HCT116 (cell line): ENCODE measurements around the gene LRRC56. TPM values are rescaled to one million over a fixed set of nuclear protein-coding genes. Genes with fewer than 3 reads are reported as not detected.

Source experiments
- ATAC-seq: fragments of 200-7000 bp; cut with Tn5 transposase; 2 replicates; pipeline ENCODE4 v1.9.1; 2020; ENCODE audit warnings: mild to moderate bottlenecking, moderate library complexity
- BruUV-seq: library from RNA; stranded (reverse); fragments of 400-500 nt; replicated peaks from 2 replicates; lab custom pipeline; 2021; lab: Mats Ljungman, UMichigan
- CTCF ChIA-PET: fragments of 300-600 bp; sonication (Branson Sonifier 250); formaldehyde crosslinking; loops from one replicate; lab custom pipeline; 2021; ENCODE audit warnings: antibody characterized with exemption; lab: Charles Lee
- POLR2A ChIA-PET: fragments of 300-600, 350-600 bp; sonication (Branson Sonifier 250); formaldehyde crosslinking; loops from one replicate; lab custom pipeline; 2021; ENCODE audit warnings: antibody characterized with exemption; lab: Charles Lee
- RAD21 ChIA-PET, 2 experiments: fragments of 300-600 bp; sonication (Branson Sonifier 250); formaldehyde crosslinking; loops; one replicate each; lab custom pipeline; 2023; ENCODE audit warnings: low total read pairs in 2 of 2; ENCODE audit not compliant: uncharacterized antibody in 2 of 2, unreplicated experiment in 2 of 2, low non-redundant PET in 1 of 2; lab: Charles Lee
- DNase-seq: peaks from one replicate; pipeline ENCODE4 v3.0.0-alpha.2; 2010; ENCODE audit warnings: low read depth, low spot score
- H2AFZ ChIP-seq: fragments of 200-600 bp; shearing (Covaris generic), sonication (generic); 2 replicates; pipeline ENCODE4 v1.6.1; 2017; ENCODE audit warnings: low read depth, mixed run types, mixed read lengths, antibody characterized with exemption, low read length; ENCODE audit not compliant: poor library complexity, severe bottlenecking
- H3K27ac ChIP-seq: 2 replicates; pipeline ENCODE4 v1.5.1; 2012; ENCODE audit warnings: low read depth, low read length
- H3K27me3 ChIP-seq: fragments of 200-600 bp; sonication (generic); 2 replicates; pipeline ENCODE4 v1.6.1; 2016; ENCODE audit warnings: mixed run types, low read length, mixed read lengths; ENCODE audit not compliant: insufficient read depth
- H3K36me3 ChIP-seq, 2 experiments: fragments of 200-500 bp in 1 of 2; fragments of 200-600 bp in 1 of 2; sonication (Bioruptor generic) in 1 of 2; sonication (generic) in 1 of 2; 2 replicates each; pipeline versions ENCODE4 v1.5.1 to v1.6.1; 2014 to 2016; ENCODE audit warnings: low read length in 2 of 2, inconsistent platforms in 1 of 2, mixed read lengths in 1 of 2, mixed run types in 1 of 2; ENCODE audit not compliant: insufficient read depth in 2 of 2, control insufficient read depth in 1 of 2
- H3K4me1 ChIP-seq, 2 experiments: fragments of 200-600 bp in 1 of 2; sonication (generic) in 1 of 2; 2 replicates each; pipeline versions ENCODE4 v1.5.1 to v1.6.1; 2012 to 2017; ENCODE audit warnings: low read length in 2 of 2, inconsistent platforms in 1 of 2, mild to moderate bottlenecking in 1 of 2, mixed read lengths in 1 of 2, mixed run types in 1 of 2, moderate library complexity in 1 of 2; ENCODE audit not compliant: insufficient read depth in 2 of 2, control insufficient read depth in 1 of 2
- H3K4me2 ChIP-seq: fragments of 200-600 bp; sonication (generic); 2 replicates; pipeline ENCODE4 v1.6.1; 2017; ENCODE audit warnings: mixed run types, low read length, mixed read lengths
- H3K4me3 ChIP-seq, 2 experiments: fragments of 200-600 bp in 1 of 2; sonication (generic) in 1 of 2; replicated peaks in 1 of 2; 2 replicates each; pipeline ENCODE4 v1.5.1; 2011 to 2016; ENCODE audit warnings: low read length in 2 of 2, control low read depth in 1 of 2, low read depth in 1 of 2, mild to moderate bottlenecking in 1 of 2, mixed read lengths in 1 of 2, mixed run types in 1 of 2
- H3K79me2 ChIP-seq: fragments of 200-600 bp; sonication (generic); 2 replicates; pipeline ENCODE4 v1.6.1; 2017; ENCODE audit warnings: mild to moderate bottlenecking, mixed run types, low read length, moderate library complexity, mixed read lengths; ENCODE audit not compliant: insufficient read depth
- H3K9ac ChIP-seq: fragments of 200-600 bp; sonication (generic); 2 replicates; pipeline ENCODE4 v1.6.1; 2016; ENCODE audit warnings: low read length, mixed read lengths
- H3K9me2 ChIP-seq: fragments of 200-600 bp; sonication (generic), shearing (Covaris generic); 2 replicates; pipeline ENCODE4 v1.6.1; 2017; ENCODE audit warnings: mixed run types, mild to moderate bottlenecking, moderate library complexity; ENCODE audit not compliant: insufficient read depth
- H3K9me3 ChIP-seq, 2 experiments: fragments of 200-500 bp in 1 of 2; fragments of 200-600 bp in 1 of 2; sonication (Bioruptor generic) in 1 of 2; sonication (generic) in 1 of 2; 2 replicates each; pipeline ENCODE4 v1.6.1; 2014 to 2017; ENCODE audit warnings: low read length in 2 of 2, mixed read lengths in 2 of 2, inconsistent platforms in 1 of 2, low read depth in 1 of 2, mild to moderate bottlenecking in 1 of 2, mixed run types in 1 of 2, moderate library complexity in 1 of 2; ENCODE audit not compliant: control insufficient read depth in 1 of 2, insufficient read depth in 1 of 2
- H4K20me1 ChIP-seq: fragments of 200-600 bp; sonication (generic), shearing (Covaris generic); 2 replicates; pipeline ENCODE4 v1.6.1; 2017; ENCODE audit warnings: mixed run types, mild to moderate bottlenecking, moderate library complexity; ENCODE audit not compliant: insufficient read depth
- ATF3 ChIP-seq: IDR thresholded peaks from 2 replicates; pipeline ENCODE4 v1.6.1; 2012
- CEBPB ChIP-seq: IDR thresholded peaks from 2 replicates; pipeline ENCODE4 v1.6.1; 2012; ENCODE audit warnings: low read depth
- CTCF ChIP-seq, 3 experiments: fragments of 200-600 bp in 1 of 3; sonication (generic) in 1 of 3; IDR thresholded peaks in 2 of 3; conservative IDR thresholded peaks in 1 of 3; 2 replicates each; pipeline ENCODE4 v1.5.1; 2012 to 2017; ENCODE audit warnings: low read depth in 2 of 3, low read length in 2 of 3, antibody characterized with exemption in 1 of 3, borderline replicate concordance in 1 of 3, control low read depth in 1 of 3, mild to moderate bottlenecking in 1 of 3, mixed read lengths in 1 of 3, mixed run types in 1 of 3, moderate library complexity in 1 of 3; ENCODE audit not compliant: insufficient read depth in 1 of 3
- EZH2 ChIP-seq: fragments of 200-600 bp; sonication (generic); IDR thresholded peaks from 2 replicates; pipeline ENCODE4 v1.6.1; 2017; ENCODE audit warnings: antibody characterized with exemption, mixed run types
- EZH2phosphoT487 ChIP-seq: fragments of 200-600 bp; IDR thresholded peaks from 2 replicates; pipeline ENCODE4 v1.6.1; 2018; ENCODE audit warnings: antibody characterized with exemption, borderline replicate concordance
- JUND ChIP-seq: IDR thresholded peaks from 2 replicates; pipeline ENCODE4 v1.6.1; 2012
- MAX ChIP-seq: IDR thresholded peaks from 2 replicates; pipeline ENCODE4 v1.6.1; 2012
- POLR2A ChIP-seq: IDR thresholded peaks from 2 replicates; pipeline ENCODE4 v1.7.0; 2011; ENCODE audit warnings: borderline replicate concordance; ENCODE audit not compliant: insufficient read depth, insufficient read length; ENCODE audit errors: extremely low read depth
- POLR2AphosphoS5 ChIP-seq: IDR thresholded peaks from 2 replicates; pipeline ENCODE4 v1.6.1; 2011; ENCODE audit warnings: mild to moderate bottlenecking, low read depth, low read length, moderate library complexity
- REST ChIP-seq: IDR thresholded peaks from 2 replicates; pipeline ENCODE4 v1.6.1; 2012; ENCODE audit warnings: low read depth
- SIN3A ChIP-seq: IDR thresholded peaks from 2 replicates; pipeline ENCODE4 v1.6.1; 2012; ENCODE audit warnings: low read depth
- SP1 ChIP-seq: IDR thresholded peaks from 2 replicates; pipeline ENCODE4 v1.6.1; 2012; ENCODE audit warnings: low read depth
- SRF ChIP-seq: IDR thresholded peaks from 2 replicates; pipeline ENCODE4 v1.6.1; 2012; ENCODE audit warnings: low read depth
- YY1 ChIP-seq: IDR thresholded peaks from 2 replicates; pipeline ENCODE4 v1.6.1; 2011; ENCODE audit warnings: low read length, low read depth, moderate library complexity, mild to moderate bottlenecking; ENCODE audit not compliant: insufficient replicate concordance; ENCODE audit errors: extremely low read depth
- ZFX ChIP-seq: fragments of 450-650 bp; IDR thresholded peaks from 2 replicates; pipeline ENCODE4 v1.6.1; 2017
- intact Hi-C: fragments of 100-400 bp; cut with micrococcal nuclease; formaldehyde crosslinking; loops from 2 replicates; pipeline ENCODE4 v1.10.0; 2022
- total RNA-seq: library from RNA; stranded (reverse); gene quantifications from one replicate; pipeline ENCODE4 v1.2.1, GENCODE V29; 2021; ENCODE audit not compliant: unreplicated experiment

LRRC56 gene
- total RNA-seq, 1 experiment from 2014 or later = 9.1 TPM

GRCh38 chr11:535519-536454, 1.5 kb upstream of the LRRC56 start, which contains the start of gene HRAS:
Gene HRAS, minus strand, starts transcription at chr11:535576.
- Histone ChIP-seq H3K4me2 (peak within 1 kb of the TSS; percentile 100), H3K4me3 (peak within 1 kb of the TSS; percentile 76 to 90), H2AFZ (no peak within 1 kb of the TSS), H3K27me3 (no peaks in the 10 kb centered on the region), H3K4me1 (peaks cover 15 to 33% of the 10 kb centered on the region in 2 experiments; a peak in 3 of 4 replicates), H3K9ac (peak within 1 kb of the TSS; percentile 89), H3K9me2 (no peaks in the 10 kb centered on the region), H3K27ac (peak within 1 kb of the TSS; percentile 100), H3K9me3 (no peaks in the 10 kb centered on the region), H3K79me2 (peaks cover 33% of the 10 kb centered on the region), H4K20me1 (no peaks in the 10 kb centered on the region), H3K36me3 (peaks cover 0 to 26% of the 10 kb centered on the region in 2 experiments; a peak in 2 of 4 replicates)
- ChIA-PET RAD21 (no interaction called here), POLR2A (interaction anchor here (1.2 to 1.8 kb wide), 4 partner anchors 11 to 40 kb away, joined by 3 to 8 read pairs (median 5); partner anchors contain the start of gene PHRF1), CTCF (no interaction called here)
- intact Hi-C loops = loop anchor here (2.0 kb wide), 2 partner anchors 25 to 29 kb away; partner anchors contain the start of genes LMNTD2, RASSF7 and RNH1
- DNase-seq (peak; percentile 86), ATAC-seq (peak; percentile 83)
- TSS peak; percentile 74 for BruUV-seq
- TF ChIP-seq POLR2A (peak; percentile 59), EZH2 (no peak), ZFX (peak; percentile 68), CTCF (IDR thresholded peaks at IDR 0.05 in 2 of 3, conservative IDR thresholded peaks at IDR 0.05 in 1 of 3; ENCODE audit: borderline replicate concordance in 1 of 3, insufficient read depth in 1 of 3, low read depth in 2 of 3, low read length in 2 of 3) (no peak), SRF (no peak), YY1 (no peak), CEBPB (no peak), JUND (no peak), MAX (no peak; the same call in 1 of the 2 replicates), POLR2AphosphoS5 (peak; percentile 98), EZH2phosphoT487 (no peak), ATF3 (no peak), REST (no peak), SIN3A (peak; percentile 64; the same call in 1 of the 2 replicates), SP1 (peak; percentile 96)
